Mesenteric fat pad (tissue), 1 donor: Measurements from ENCODE around the gene VSIG10L2. TPM values are rescaled to one million over a fixed set of nuclear protein-coding genes. Genes with fewer than 3 reads are reported as not detected.
A peak's percentile ranks its signal among the peaks of the same experiment; 100 is the strongest.

Experiments used
- DNase-seq: peaks from one replicate; pipeline ENCODE4 v3.0.0-alpha.2; 2020; ENCODE audit warnings: low spot score
- total RNA-seq: library from RNA; stranded (reverse); fragmentation: NEBNext Ultra II Directional; extraction: Animal tissue kit (Norgen Biotek cat#: 25700); gene quantifications from one replicate; pipeline ENCODE4 v1.2.1, GENCODE V29; 2021
- donor health status: DM: yes; HTN: yes; CAD: no.

The VSIG10L2 gene
- total RNA-seq, 1 donor from 2014 or later = not detected

GRCh38 chr11:125929445-125930075, 16.3 kb upstream of the VSIG10L2 start:
- no peak for DNase-seq

GRCh38 chr11:125930076-125930450, 15.8 kb upstream of the VSIG10L2 start:
- no peak for DNase-seq

GRCh38 chr11:125931116-125931515, 14.7 kb upstream of the VSIG10L2 start:
- no peak for DNase-seq

GRCh38 chr11:125931668-125932067, 14.2 kb upstream of the VSIG10L2 start:
- no peak for DNase-seq

- DNase-seq = no peak
These were observed 13.5 kb upstream of the VSIG10L2 start for GRCh38 chr11:125932301-125932700.

GRCh38 chr11:125933030-125933813, 12.6 kb upstream of the VSIG10L2 start:
- no peak for DNase-seq

GRCh38 chr11:125934473-125934872, 11.4 kb upstream of the VSIG10L2 start:
- DNase-seq = no peak

- DNase-seq = no peak
These were observed 10.8 kb upstream of the VSIG10L2 start for GRCh38 chr11:125935056-125935455.

GRCh38 chr11:125935618-125936199, 10.1 kb upstream of the VSIG10L2 start:
- no peak for DNase-seq

- DNase-seq = peak; percentile 71
These were observed 7.4 kb upstream of the VSIG10L2 start for GRCh38 chr11:125938418-125938817.

GRCh38 chr11:125939081-125939521, 6.7 kb upstream of the VSIG10L2 start:
- peak; percentile 73 for DNase-seq

GRCh38 chr11:125940145-125940544, 5.7 kb upstream of the VSIG10L2 start:
- peak; percentile 67 for DNase-seq

- DNase-seq = peak; percentile 65
These were observed 4.6 kb upstream of the VSIG10L2 start for GRCh38 chr11:125941267-125941618.

GRCh38 chr11:125941619-125942611, 3.9 kb upstream of the VSIG10L2 start:
- peak; percentile 87 for DNase-seq

- DNase-seq = peak; percentile 84
These were observed 2.9 kb upstream of the VSIG10L2 start for GRCh38 chr11:125942771-125943428.

- peak; percentile 28 for DNase-seq
These were observed 2.0 kb upstream of the VSIG10L2 start for GRCh38 chr11:125943661-125944349.

GRCh38 chr11:125944350-125945010, 1.4 kb upstream of the VSIG10L2 start:
- no peak for DNase-seq

GRCh38 chr11:125945011-125945796, 640 bp upstream of the VSIG10L2 start:
- DNase-seq = no peak
